ENCODE measurements around the gene TNS3. TPM values are rescaled to one million over a fixed set of nuclear protein-coding genes. Genes with fewer than 3 reads are reported as not detected.

Gene TNS3
- polyA plus RNA-seq, 1 of the 3 experiments (the other 2 are of a cell fraction): 72.3 TPM

DNA sequence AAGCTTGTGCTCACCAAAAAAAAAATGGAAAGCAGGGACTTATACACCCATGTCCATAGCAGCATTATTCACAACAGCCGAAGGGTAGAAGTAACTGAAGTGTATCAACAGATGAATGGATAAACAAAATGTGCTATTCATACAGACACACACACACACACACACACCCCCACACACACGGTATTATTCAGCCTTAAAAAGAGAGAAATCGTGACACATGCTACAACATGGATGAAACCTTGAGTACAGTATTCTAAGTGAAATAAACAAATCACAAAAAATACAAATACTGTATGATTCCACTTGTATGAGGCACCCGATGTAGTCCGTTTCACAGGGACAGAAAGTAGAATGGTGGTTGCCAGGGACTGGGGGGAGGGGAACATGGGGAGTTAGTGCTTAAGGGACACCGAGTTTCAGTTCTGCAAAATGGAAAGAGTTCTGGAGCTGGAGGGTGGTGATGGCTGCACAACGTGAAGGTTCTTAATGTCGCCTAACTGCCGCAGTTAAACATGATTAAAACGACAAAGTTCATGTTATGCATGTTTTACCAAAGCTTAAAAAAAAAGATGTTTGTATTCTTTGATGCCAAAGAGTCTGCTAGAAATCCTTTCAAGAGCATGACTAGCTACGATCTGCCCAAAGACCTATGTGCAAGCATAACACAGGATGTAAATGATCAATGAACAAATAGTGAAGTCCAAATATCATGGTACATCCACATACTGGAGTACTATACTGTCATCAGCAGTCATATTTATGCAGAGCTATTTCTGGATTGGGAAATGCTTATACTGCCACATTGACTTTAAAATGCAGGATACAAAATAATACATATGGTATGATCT is 7.2 kb downstream of the TNS3 start:
- ChIA-PET CTCF (interaction anchor here (1.0 to 3.0 kb wide), 4 partner anchors 35 to 308 kb away, joined by 3 to 12 read pairs (median 8); no protein-coding TSS in a partner anchor), POLR2A (no interaction called here)
- Histone ChIP-seq H4K20me1 (ENCODE audit: insufficient read depth) (no peaks in the 10 kb centered on the region), H3K4me3 (ENCODE audit: low read depth in 2 of 2, low read length in 1 of 2) (peak overlapping the region in 1 of 2 experiments; percentile 2; a peak in 1 of 4 replicates), H3K79me2 (ENCODE audit: insufficient read depth) (peaks cover 84% of the 10 kb centered on the region), H3K4me2 (peak overlapping the region; percentile 57), H3K27me3 (ENCODE audit: insufficient read depth) (no peaks in the 10 kb centered on the region), H3F3A (replicated peaks; ENCODE audit: insufficient read depth) (peaks cover 35% of the 10 kb centered on the region), H3K9ac (peak overlapping the region; percentile 50; the same call in 1 of the 2 replicates), H2AFZ (ENCODE audit: low read depth) (no peak overlapping the region), H3K36me3 (replicated peaks in 1 of 2; ENCODE audit: control insufficient read depth in 1 of 2, insufficient read depth in 2 of 2, low read length in 1 of 2) (peaks cover 19 to 22% of the 10 kb centered on the region in 2 experiments), H3K4me1 (ENCODE audit: control insufficient read depth in 1 of 2, insufficient read depth in 2 of 2, low read depth in 1 of 2, low read length in 1 of 2) (peaks cover 33 to 60% of the 10 kb centered on the region in 2 experiments; a peak in 3 of 4 replicates), H3K9me3 (no peaks in the 10 kb centered on the region), H3K27ac (ENCODE audit: low read depth in 2 of 2, low read length in 1 of 2) (peak overlapping the region; percentile 71 to 95; a peak in 3 of 4 replicates), H3K9me2 (no peaks in the 10 kb centered on the region)
- DNase-seq: no peak
- TF ChIP-seq, protein P1, sequence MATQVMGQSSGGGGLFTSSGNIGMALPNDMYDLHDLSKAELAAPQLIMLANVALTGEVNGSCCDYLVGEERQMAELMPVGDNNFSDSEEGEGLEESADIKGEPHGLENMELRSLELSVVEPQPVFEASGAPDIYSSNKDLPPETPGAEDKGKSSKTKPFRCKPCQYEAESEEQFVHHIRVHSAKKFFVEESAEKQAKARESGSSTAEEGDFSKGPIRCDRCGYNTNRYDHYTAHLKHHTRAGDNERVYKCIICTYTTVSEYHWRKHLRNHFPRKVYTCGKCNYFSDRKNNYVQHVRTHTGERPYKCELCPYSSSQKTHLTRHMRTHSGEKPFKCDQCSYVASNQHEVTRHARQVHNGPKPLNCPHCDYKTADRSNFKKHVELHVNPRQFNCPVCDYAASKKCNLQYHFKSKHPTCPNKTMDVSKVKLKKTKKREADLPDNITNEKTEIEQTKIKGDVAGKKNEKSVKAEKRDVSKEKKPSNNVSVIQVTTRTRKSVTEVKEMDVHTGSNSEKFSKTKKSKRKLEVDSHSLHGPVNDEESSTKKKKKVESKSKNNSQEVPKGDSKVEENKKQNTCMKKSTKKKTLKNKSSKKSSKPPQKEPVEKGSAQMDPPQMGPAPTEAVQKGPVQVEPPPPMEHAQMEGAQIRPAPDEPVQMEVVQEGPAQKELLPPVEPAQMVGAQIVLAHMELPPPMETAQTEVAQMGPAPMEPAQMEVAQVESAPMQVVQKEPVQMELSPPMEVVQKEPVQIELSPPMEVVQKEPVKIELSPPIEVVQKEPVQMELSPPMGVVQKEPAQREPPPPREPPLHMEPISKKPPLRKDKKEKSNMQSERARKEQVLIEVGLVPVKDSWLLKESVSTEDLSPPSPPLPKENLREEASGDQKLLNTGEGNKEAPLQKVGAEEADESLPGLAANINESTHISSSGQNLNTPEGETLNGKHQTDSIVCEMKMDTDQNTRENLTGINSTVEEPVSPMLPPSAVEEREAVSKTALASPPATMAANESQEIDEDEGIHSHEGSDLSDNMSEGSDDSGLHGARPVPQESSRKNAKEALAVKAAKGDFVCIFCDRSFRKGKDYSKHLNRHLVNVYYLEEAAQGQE (IDR thresholded peaks at IDR 0.05; ENCODE audit: low read depth, low read length): no peak
- TF ChIP-seq MAX (IDR thresholded peaks at IDR 0.05; ENCODE audit: low read depth) (no peak), MEF2A (IDR thresholded peaks at IDR 0.05; ENCODE audit: borderline replicate concordance, low read depth) (no peak), RFX5 (IDR thresholded peaks at IDR 0.05; ENCODE audit: low read length) (no peak), GATA2 (CRISPR knock-in tag; IDR thresholded peaks at IDR 0.05) (no peak), CTCF (IDR thresholded peaks at IDR 0.05) (no peak), NFIC (IDR thresholded peaks at IDR 0.05; ENCODE audit: borderline replicate concordance) (no peak), RCOR1 (IDR thresholded peaks at IDR 0.05; ENCODE audit: low read length) (no peak), ZBTB33 (IDR thresholded peaks at IDR 0.05; ENCODE audit: borderline replicate concordance, low read depth) (no peak), TEAD4 (IDR thresholded peaks at IDR 0.05; ENCODE audit: borderline replicate concordance, insufficient read depth) (no peak), EP300 (IDR thresholded peaks at IDR 0.05; ENCODE audit: borderline replicate concordance in 1 of 2, low read depth in 1 of 2, low read length in 1 of 2) (no peak), USF1 (IDR thresholded peaks at IDR 0.05; ENCODE audit: borderline replicate concordance, low read depth) (no peak)
- TF ChIP-seq, protein P2, sequence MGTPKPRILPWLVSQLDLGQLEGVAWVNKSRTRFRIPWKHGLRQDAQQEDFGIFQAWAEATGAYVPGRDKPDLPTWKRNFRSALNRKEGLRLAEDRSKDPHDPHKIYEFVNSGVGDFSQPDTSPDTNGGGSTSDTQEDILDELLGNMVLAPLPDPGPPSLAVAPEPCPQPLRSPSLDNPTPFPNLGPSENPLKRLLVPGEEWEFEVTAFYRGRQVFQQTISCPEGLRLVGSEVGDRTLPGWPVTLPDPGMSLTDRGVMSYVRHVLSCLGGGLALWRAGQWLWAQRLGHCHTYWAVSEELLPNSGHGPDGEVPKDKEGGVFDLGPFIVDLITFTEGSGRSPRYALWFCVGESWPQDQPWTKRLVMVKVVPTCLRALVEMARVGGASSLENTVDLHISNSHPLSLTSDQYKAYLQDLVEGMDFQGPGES (IDR thresholded peaks at IDR 0.05; ENCODE audit: low read depth, low read length): no peak
- TF ChIP-seq, protein P3, sequence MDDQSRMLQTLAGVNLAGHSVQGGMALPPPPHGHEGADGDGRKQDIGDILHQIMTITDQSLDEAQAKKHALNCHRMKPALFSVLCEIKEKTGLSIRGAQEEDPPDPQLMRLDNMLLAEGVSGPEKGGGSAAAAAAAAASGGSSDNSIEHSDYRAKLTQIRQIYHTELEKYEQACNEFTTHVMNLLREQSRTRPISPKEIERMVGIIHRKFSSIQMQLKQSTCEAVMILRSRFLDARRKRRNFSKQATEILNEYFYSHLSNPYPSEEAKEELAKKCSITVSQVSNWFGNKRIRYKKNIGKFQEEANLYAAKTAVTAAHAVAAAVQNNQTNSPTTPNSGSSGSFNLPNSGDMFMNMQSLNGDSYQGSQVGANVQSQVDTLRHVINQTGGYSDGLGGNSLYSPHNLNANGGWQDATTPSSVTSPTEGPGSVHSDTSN (IDR thresholded peaks at IDR 0.05): no peak
- 40% methylated on average over 11 of the region's 11 CpGs for WGBS (ENCODE audit: low lambda C conversion rate)

Measured in SK-N-SH (cell line).